Transverse colon (tissue), 4 donors: ENCODE data around the gene ALKBH3. TPM values are rescaled to one million over a fixed set of nuclear protein-coding genes. Genes with fewer than 3 reads are reported as not detected.

ENCODE experiments used
- DNase-seq: peaks from one replicate; pipeline ENCODE4 v3.0.0-alpha.2; 2019
- H3K27ac ChIP-seq, 4 donors: fragments of 200-600 bp; sonication (generic); 2 replicates each; pipeline ENCODE4 v1.5.1; 2016 to 2018; ENCODE audit warnings: inconsistent platforms in 4 of 4
- H3K27me3 ChIP-seq: fragments of 200-600 bp; sonication (generic); 2 replicates; pipeline ENCODE4 v1.5.1; 2017; ENCODE audit warnings: inconsistent platforms
- H3K36me3 ChIP-seq, 4 donors: fragments of 200-600 bp; sonication (generic); 2 replicates each; pipeline ENCODE4 v1.5.1; 2017 to 2019; ENCODE audit warnings: inconsistent platforms in 4 of 4
- H3K4me1 ChIP-seq, 4 donors: fragments of 200-600 bp; sonication (generic); 2 replicates each; pipeline ENCODE4 v1.5.1; 2017 to 2020; ENCODE audit warnings: inconsistent platforms in 4 of 4
- H3K4me3 ChIP-seq, 4 donors: fragments of 200-600 bp; sonication (generic); 1 replicate in 1 of 4; 2 replicates in 3 of 4; pipeline versions ENCODE4 v1.5.1 to v1.6.1; 2017 to 2019; ENCODE audit warnings: inconsistent platforms in 4 of 4
- H3K9me3 ChIP-seq, 2 donors: fragments of 200-600 bp; sonication (generic); 2 replicates each; pipeline ENCODE4 v1.5.1; 2017 to 2019; ENCODE audit warnings: inconsistent platforms in 2 of 2
- CTCF ChIP-seq, 5 experiments: fragments of 200-600 bp in 3 of 5; fragments of 450-650 bp in 2 of 5; sonication (generic) in 3 of 5; IDR thresholded peaks; 1 replicate in 2 of 5; 2 replicates in 3 of 5; pipeline ENCODE4 v1.5.1; 2016 to 2017; ENCODE audit warnings: antibody characterized with exemption in 5 of 5, inconsistent platforms in 3 of 5, mild to moderate bottlenecking in 2 of 5, moderate library complexity in 1 of 5
- EP300 ChIP-seq: sonication (generic); formaldehyde crosslinking; IDR thresholded peaks from one replicate; pipeline ENCODE4 v1.6.1; 2017; ENCODE audit warnings: antibody characterized with exemption, low read depth
- POLR2A ChIP-seq: fragments of 450-650 bp; IDR thresholded peaks from one replicate; pipeline ENCODE4 v1.6.1; 2016; ENCODE audit warnings: antibody characterized with exemption, mild to moderate bottlenecking, moderate library complexity
- POLR2AphosphoS5 ChIP-seq, 3 donors: sonication (generic); formaldehyde crosslinking; IDR thresholded peaks; one replicate each; pipeline ENCODE4 v1.6.1; 2016; ENCODE audit warnings: antibody characterized with exemption in 3 of 3
- WGBS, 2 donors: methylation state at CpG; one replicate each; pipeline ENCODE4 v1.1.5; 2018; ENCODE audit warnings: low coverage in 1 of 2; 5-methylcytosine and 5-hydroxymethylcytosine counted together
- in situ Hi-C, 4 donors: fragments of 200-750 bp; cut with MboI; loops; one replicate each; pipeline versions ENCODE4 v1.15.0 to v1.15.1; 2017; ENCODE audit warnings: low sequenced_read_pairs in 3 of 4, low pct_ligation_motif_present in 1 of 4, low pct_unique_long_range_greater_than_20kb in 1 of 4
- intact Hi-C: fragments of 100-400 bp; cut with DNase I; formaldehyde crosslinking; loops from one replicate; pipeline ENCODE4 v1.15.1; 2023; ENCODE audit warnings: low total_unique reads
- total RNA-seq, 4 donors: library from RNA; depleted of rRNA; stranded (reverse); fragments of >200 nt; gene quantifications; one replicate each; pipeline ENCODE4 v1.1.0, GENCODE V29; 2016

Gene ALKBH3
- total RNA-seq, 4 donors from 2014 or later = 7.2 to 27.6 (median 23.5) TPM

- TF ChIP-seq EP300 = no peak
- TF ChIP-seq POLR2AphosphoS5 (IDR thresholded peaks at IDR 0.05) = no peak
- TF ChIP-seq POLR2A = no peak
- no peak for TF ChIP-seq CTCF (IDR thresholded peaks at IDR 0.05)
- in situ Hi-C loops = no loop called here
- intact Hi-C loops = no loop called here
- no peak for DNase-seq
- no peaks in the 10 kb centered on the region for H3K36me3 ChIP-seq
- H3K4me1 ChIP-seq = no peaks in the 10 kb centered on the region
- no peaks in the 10 kb centered on the region for H3K27me3 ChIP-seq
- no peaks in the 10 kb centered on the region for H3K9me3 ChIP-seq
- 91 to 96% methylated on average over 4 to 6 of the region's 6 CpGs for WGBS, 2 donors
- no peak overlapping the region for H3K27ac ChIP-seq
- H3K4me3 ChIP-seq = no peak overlapping the region
These were observed 72.9 kb downstream of the ALKBH3 start for GRCh38 chr11:43953521-43953920.

GRCh38 chr11:43954241-43954640 lies 73.6 kb downstream of the ALKBH3 start:
- Histone ChIP-seq H3K4me3 (no peak overlapping the region), H3K4me1 (no peaks in the 10 kb centered on the region), H3K36me3 (no peaks in the 10 kb centered on the region), H3K27me3 (no peaks in the 10 kb centered on the region), H3K9me3 (no peaks in the 10 kb centered on the region), H3K27ac (no peak overlapping the region)
- no peak for TF ChIP-seq POLR2AphosphoS5 (IDR thresholded peaks at IDR 0.05)
- TF ChIP-seq EP300 = no peak
- TF ChIP-seq CTCF (IDR thresholded peaks at IDR 0.05) = no peak
- TF ChIP-seq POLR2A = no peak
- WGBS, 2 donors = 85 to 93% methylated on average over 7 of the region's 7 CpGs
- in situ Hi-C loops = no loop called here
- DNase-seq = no peak
- intact Hi-C loops = no loop called here

GRCh38 chr11:43955381-43956118 lies 74.9 kb downstream of the ALKBH3 start:
- no peaks in the 10 kb centered on the region for H3K4me1 ChIP-seq
- intact Hi-C loops (no loop called here), in situ Hi-C loops (no loop called here)
- H3K27me3 ChIP-seq = no peaks in the 10 kb centered on the region
- H3K27ac ChIP-seq = no peak overlapping the region
- TF ChIP-seq POLR2A (no peak), CTCF (IDR thresholded peaks at IDR 0.05) (no peak), POLR2AphosphoS5 (IDR thresholded peaks at IDR 0.05) (no peak), EP300 (no peak)
- no peak overlapping the region for H3K4me3 ChIP-seq
- DNase-seq = no peak
- no peaks in the 10 kb centered on the region for H3K9me3 ChIP-seq
- 57 to 66% methylated on average over 2 to 5 of the region's 5 CpGs for WGBS, 2 donors
- no peaks in the 10 kb centered on the region for H3K36me3 ChIP-seq

GRCh38 chr11:43957571-43957970 lies 76.9 kb downstream of the ALKBH3 start:
- Histone ChIP-seq H3K27ac (no peak overlapping the region), H3K36me3 (no peaks in the 10 kb centered on the region), H3K4me3 (no peak overlapping the region), H3K27me3 (no peaks in the 10 kb centered on the region), H3K9me3 (no peaks in the 10 kb centered on the region), H3K4me1 (peaks cover 0 to 8% (median 6%) of the 10 kb centered on the region in 4 donors)
- in situ Hi-C loops (no loop called here), intact Hi-C loops (no loop called here)
- WGBS, 2 donors = 82% methylated on average over 4 of the region's 4 CpGs; no CpG with 5 or more reads in 1 of the 2 donors
- DNase-seq = no peak
- TF ChIP-seq EP300 (no peak), POLR2AphosphoS5 (IDR thresholded peaks at IDR 0.05) (no peak), POLR2A (no peak), CTCF (IDR thresholded peaks at IDR 0.05) (no peak)
